B cell (primary cell): ENCODE data around the gene SIRT3.
"Not testable (repeated sequence)": the region's sequence is repeated elsewhere in the genome, so short reads cannot be mapped to it uniquely, and the experiment has no call there.

Experiments
- EZH2 ChIP-seq: IDR thresholded peaks from 2 replicates; pipeline ENCODE4 v1.6.1; 2012; ENCODE audit warnings: borderline replicate concordance, low read depth, mild to moderate bottlenecking, moderate library complexity, low read length; ENCODE audit not compliant: insufficient read depth, poor library complexity, severe bottlenecking
- TF ChIP-seq, protein P1 (sequence below): fragments of 200-600 bp; IDR thresholded peaks from one replicate; pipeline ENCODE4 v1.8.0; 2022; ENCODE audit warnings: antibody characterized with exemption, mild to moderate bottlenecking

DNA sequence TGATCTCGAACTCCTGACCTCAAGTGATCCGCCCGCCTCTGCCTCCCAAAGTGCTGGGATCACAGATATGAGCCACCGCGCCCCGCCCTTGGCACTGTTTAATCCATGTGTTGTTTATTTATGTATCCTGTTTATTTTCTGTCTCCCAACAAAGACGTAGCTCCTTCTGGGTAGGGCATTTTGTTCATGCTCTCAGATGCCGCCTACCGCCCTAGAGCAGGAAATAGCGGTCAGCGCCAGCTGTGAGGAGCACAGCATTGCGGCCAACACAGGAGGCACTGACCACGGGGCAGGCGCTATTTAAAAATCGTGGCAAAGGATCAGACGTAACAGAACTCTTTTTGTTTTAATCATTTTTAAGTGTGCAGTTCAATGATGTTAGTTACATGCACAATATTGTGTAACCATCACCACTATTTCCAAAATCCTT is 32.6 kb upstream of the SIRT3 start:
- TF ChIP-seq, protein P1, sequence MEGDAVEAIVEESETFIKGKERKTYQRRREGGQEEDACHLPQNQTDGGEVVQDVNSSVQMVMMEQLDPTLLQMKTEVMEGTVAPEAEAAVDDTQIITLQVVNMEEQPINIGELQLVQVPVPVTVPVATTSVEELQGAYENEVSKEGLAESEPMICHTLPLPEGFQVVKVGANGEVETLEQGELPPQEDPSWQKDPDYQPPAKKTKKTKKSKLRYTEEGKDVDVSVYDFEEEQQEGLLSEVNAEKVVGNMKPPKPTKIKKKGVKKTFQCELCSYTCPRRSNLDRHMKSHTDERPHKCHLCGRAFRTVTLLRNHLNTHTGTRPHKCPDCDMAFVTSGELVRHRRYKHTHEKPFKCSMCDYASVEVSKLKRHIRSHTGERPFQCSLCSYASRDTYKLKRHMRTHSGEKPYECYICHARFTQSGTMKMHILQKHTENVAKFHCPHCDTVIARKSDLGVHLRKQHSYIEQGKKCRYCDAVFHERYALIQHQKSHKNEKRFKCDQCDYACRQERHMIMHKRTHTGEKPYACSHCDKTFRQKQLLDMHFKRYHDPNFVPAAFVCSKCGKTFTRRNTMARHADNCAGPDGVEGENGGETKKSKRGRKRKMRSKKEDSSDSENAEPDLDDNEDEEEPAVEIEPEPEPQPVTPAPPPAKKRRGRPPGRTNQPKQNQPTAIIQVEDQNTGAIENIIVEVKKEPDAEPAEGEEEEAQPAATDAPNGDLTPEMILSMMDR, result not testable (repeated sequence)
- not testable (repeated sequence) for TF ChIP-seq EZH2
